NCI-H2171 treated with DMSO at 0.1 percent for 48 hours (cell line): ENCODE measurements around the gene CREBBP.
A peak's percentile ranks its signal among the peaks of the same experiment; 100 is the strongest.

Source experiments
- DNase-seq: peaks from one replicate; lab custom pipeline; 2025; lab: John Stamatoyannopoulos, UW

The CREBBP gene

DNA sequence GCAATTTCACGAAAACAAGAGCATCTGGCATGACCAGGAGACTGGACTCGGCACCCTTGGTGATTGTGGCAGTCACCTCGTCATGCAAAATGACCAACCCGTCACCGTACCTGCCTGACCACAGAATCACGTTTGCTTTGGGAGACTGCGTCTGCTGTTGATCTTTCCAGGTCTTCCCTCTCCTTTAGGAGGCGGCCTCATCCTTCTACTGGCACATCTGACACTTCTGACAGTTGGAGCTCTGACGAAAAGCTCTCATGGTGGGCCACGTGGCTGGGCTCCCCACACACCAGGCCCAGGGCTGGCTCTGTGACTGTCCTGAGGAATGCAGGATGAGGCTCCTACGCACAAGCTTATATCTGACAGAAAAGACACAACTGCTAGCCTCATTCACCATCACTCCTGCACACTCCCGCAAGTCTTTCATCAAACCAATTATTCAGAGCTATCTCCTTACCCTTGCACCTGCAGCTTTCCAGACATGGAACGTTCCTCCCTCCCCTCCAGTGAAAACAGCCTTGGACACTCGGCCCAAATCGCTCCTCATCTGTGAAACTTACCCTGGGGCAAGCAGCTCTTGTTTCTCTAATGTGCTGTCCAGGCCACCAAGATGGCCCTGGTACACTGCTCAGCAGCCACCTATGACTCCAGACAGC is 166.8 kb downstream of the CREBBP start:
- DNase-seq, result no peak

DNA sequence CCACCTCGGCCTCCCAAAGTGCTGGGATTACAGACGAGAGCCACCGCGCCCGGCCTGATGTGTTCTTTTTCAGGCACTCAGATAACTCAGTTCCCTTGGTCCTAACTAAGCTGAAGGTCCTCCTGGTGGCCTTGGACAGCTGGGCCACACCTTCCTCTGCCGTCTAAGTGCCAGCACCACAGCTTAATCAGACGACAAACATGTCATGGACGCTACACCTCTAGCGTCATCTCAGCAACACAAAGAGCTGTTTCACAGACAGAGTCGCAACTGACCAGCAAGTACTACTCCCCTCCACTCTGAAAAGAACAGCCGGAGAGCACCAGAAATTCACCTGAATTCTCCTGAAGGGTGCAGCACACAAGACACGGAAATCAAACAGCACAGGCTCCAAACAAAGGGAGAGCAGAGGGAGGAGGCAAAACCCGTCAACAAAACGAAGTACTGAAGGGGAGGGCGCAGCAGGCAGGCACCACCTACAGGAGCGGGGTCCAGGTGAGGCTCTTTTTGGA is 167.6 kb downstream of the CREBBP start:
- no peak for DNase-seq

DNA sequence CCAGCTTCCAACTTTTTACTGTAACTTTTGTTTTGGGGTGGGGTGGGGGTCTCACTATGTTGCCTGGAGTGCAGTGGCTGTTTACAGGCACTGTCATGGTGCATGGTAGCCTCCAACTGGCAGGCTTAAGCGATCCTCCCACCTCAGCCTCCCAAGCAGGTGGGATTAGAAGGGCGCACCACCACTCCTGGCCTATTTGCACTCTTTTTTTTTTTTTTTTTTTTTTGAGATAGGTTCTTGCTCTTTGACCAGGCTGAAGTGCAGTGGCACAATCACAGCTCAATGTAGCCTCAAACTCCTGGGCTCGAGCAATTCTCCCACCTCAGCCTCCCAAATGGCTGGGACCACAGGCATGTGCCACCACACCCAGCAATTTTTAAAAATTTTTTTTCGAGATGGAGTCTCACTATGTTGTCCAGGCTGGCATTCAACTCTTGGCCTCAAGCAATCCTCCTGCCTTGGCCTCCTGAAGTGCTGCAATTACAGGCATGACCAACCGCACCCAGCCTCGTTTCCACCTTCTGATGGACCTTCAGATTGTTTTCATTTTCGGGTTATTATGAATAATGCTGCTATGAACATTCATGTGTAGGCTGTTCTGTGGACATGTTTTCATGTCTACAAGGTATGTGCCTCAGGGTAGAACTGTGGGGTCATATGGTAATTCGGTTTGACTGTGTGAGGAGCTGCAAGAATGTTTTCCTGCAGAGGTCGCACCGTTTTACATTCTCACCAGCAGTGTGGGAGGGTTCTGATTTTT is 174.1 kb downstream of the CREBBP start:
- no peak for DNase-seq

DNA sequence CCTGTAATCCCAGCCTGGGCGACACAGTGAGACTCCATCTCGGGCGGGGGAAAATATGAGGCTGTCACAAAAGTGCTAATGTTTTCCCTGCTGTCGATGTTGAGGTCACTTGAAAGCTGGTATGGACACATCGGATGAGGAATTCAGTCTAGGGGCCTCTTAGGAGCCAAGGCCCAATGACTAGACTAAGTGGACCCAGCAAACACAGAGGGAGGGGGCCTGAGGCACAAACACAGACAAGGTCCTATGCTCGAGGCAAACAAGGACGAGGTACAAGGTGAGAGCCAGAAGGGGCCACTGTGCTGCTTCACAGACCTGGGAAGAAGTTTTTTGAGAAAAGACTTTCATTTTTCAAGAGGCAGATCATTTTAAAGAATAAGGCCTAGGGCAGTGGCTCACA is 178.4 kb downstream of the CREBBP start:
- DNase-seq, result no peak

DNA sequence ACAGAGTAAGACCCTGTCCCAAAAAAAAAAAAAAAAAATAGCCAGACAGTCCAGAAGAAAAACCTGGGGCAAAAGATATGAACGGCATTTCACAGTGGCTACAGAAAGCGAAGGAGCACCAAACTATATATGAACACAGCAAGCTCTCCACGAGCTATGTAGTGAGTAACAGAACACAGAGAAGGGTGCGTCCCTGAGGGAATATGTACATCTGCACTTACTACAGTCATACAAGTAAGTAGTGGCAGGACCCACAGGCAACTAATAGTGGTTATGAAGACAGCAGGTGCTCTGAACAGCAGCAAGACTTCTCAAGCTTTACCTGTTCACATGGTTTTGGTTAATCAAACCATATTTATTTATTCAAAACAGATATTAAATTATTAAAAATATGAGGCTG is 179.0 kb downstream of the CREBBP start:
- DNase-seq, result no peak

DNA sequence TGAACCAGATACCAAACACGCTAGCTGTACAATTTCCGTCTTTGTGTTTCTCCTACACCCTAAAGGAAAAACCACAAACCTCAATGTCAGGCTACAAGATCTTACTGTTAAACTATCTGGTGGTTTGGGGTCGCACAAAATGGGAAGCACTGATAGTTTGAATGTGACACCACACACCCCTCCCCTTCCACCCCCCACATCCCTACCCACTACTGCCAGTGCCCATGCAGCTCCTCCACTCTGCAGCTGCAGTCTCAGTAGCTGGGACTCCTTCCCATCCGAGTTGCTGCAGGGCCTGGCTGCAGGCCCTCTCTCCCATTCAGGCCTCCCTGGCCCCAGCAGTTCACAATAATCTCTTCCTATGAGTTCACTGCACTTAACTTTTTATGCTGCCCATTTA is 181.6 kb downstream of the CREBBP start:
- DNase-seq, result no peak

DNA sequence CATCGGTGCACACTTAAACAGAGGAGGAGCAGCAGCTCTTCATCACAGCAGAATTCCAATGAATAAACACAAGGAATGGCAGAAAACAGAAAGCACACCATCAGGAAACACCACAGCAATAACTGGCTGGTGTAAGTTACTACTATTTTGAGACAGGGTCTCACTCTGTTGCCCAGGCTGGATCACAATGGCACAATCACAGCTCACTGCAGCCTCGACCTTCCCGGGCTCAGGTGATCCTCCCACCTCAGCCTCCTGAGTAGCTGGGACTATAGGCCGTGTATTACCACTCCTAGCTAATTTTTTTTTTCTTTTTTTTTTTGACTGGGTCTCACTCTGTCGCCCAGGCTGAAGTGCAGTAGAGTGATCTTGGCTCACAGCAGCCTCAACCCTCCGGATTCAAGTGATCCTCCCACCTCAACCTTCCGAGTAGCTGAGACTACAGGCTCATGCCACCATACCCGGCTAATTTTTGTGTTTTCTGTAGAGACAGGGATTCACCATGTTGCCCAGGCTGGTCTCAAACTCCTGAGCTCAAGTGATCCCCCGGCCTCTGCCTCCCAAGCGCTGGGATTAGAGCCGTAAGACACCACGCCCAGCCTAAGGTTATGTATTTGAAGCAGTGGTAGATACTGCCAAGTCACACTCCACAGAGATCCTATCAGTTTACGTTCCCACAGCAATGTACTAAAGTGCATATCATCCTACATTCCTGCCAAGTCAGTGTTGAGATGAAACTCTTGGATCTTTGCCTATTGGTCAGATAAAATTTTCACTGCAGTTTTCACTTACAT is 183.9 kb downstream of the CREBBP start:
- no peak for DNase-seq

DNA sequence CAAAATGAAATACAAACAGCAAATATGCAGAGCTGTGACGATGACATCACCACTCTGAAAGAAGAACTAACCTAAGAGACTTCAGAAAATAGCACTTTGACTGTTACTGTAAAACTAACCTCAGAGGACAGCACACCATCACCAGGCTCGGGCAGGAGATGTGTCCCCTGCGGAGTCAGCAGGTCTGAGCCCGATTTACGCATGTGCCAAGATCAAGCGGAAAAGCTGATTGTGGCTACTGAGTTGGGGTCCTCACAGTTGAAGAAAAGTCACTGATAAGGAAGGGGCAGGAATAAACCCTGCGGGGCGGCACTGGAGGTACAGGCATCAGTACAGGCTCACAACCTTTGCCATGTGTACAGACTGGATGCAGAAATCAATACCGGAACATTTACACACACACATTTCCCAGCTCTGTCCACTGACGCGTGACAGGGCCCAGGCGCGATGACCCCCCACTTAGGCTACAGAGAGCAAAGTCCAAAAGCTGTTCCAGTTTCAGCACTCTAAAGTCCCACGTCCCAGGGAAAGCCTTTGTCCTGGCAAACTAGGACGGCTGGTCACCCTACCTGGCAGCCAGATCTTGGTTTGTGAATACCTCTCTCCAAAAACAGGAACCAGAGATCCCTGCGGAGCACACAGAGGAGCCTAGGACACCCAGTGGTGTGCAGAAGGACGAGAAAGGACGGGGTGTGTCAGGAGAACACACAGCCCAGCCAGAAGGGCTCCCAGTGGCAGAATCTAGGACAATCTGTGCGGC is 184.7 kb downstream of the CREBBP start:
- DNase-seq, result no peak

DNA sequence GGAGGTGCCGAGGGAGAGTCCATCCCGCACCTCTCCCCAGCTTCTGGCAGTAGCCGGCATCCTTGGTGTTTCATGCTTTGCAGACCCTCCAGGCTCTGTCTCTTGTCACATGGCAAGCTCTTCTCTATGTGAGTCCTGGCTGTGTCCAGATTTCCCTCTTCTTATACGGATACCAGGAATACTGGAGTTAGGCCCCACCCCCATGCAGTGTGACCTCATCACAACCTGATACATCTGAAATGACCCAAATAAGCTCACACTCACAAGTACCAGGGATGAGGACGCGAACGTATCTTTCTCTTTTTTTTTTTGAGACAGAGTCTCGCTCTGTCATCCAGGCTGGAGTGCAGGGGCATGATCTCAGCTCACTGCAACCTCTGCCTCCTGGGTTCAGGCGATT is 186.5 kb downstream of the CREBBP start:
- no peak for DNase-seq

DNA sequence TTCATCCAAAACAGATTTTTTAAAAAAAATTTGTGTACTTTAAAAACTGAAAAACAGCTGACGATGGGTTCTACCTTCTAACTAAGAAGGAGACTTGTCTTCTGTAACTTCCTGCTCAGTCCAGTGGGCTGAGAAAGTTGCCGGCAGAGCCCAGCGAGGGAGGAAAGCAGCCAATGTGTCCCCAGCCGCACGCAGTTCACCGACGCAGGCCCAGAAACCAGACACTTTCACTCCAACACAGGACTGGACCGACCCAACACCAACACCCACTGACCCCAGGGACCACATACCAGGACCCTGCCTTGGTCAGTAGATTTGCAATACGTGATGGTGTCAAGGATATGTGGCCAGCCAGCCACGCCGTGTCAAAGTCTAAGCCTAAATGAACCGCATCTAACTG is 188.8 kb downstream of the CREBBP start:
- no peak for DNase-seq

DNA sequence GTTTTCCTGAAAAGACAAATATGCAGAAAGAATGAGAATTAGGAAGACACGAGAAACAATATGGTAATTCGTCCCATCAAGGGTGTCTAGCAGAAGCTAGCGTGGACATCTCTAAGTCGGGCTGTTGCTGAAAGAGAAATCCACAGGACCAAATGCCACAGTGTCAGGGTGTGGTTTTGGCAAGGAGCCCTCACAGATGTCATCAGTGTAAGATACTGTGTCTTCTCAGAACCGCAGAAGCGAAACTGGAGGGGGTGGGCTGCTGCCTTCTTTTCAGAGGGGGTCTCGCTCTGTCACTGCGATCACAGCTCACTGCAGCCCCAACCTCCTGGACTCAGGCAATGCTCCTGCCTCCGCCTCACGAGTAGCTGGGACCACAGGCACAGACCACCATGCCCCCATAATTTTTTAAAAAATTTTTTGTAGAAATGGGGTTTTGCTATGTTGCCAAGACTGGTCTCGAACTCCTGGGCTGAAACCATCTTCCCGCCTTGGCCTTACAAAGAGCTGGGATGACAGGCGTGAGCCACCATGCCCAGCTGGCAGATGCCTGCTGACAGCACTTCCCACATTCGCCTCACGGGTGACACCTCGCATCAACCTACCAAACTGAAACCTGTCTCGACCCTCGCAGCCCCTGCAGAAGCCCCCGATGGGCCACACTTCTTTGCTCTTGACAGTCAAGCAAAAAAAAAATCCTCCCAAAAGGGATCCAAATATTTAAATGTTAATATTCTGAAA is 189.4 kb downstream of the CREBBP start:
- DNase-seq, result no peak

DNA sequence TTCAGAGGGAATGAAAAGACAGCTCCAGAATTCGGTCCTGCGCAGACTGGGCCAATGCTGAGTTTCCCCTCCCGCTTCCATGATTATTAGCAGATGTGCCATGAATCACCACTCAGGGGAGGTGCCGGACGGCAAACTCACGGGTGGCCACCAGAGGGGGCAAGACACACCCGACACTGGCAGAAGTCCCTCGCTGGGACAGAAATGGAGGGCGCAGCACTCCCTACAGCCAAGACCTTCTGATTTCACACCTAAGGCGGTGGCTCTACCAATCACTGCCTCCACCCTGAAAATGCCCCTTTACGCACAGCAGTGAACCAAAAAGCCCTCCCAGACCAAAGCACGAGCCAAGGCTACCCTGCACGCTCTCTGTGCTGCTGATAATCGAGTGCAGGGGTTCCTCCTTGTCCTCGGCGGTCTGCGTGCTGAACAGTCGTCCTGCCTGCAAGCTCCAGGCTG is 190.0 kb downstream of the CREBBP start:
- DNase-seq, result peak; percentile 67

DNA sequence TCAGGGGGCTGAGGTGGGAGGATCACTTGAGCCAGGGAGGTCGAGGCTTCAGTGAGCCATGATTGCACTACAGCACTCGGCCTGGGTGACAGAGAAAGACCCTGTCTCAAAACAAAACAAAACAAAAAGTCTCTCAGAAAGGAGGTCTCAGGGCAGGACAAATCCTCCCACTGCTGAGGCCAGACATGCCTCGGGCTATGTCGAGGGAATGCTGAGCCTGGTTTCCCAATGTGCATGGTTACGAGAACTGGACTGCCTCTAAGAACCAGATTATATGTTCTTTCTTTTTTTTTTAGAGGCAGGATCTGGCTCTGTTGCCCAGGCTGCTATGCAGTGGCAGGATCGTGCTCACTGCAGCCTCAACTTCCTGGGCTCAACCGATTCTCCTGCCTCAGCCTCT is 190.8 kb downstream of the CREBBP start:
- DNase-seq, result no peak

DNA sequence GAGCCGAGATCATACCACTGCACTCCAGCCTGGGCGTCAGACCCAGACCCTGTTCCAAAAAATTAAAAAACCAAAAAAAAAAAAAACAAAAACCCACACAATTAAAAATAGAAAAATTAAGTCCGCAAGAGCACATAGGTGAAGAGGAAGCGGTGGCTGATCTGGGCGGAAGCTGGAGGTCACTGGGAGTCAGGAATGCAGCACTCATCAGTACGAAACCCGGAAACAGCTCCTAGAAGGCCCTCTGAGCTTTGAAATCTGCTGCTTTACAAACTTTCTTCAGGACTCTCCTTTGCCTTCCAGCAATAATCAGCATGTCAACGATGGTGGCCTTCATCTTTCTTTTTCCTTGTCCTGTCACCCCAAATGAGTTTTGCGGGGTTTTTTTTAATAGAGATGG is 192.7 kb downstream of the CREBBP start:
- no peak for DNase-seq

DNA sequence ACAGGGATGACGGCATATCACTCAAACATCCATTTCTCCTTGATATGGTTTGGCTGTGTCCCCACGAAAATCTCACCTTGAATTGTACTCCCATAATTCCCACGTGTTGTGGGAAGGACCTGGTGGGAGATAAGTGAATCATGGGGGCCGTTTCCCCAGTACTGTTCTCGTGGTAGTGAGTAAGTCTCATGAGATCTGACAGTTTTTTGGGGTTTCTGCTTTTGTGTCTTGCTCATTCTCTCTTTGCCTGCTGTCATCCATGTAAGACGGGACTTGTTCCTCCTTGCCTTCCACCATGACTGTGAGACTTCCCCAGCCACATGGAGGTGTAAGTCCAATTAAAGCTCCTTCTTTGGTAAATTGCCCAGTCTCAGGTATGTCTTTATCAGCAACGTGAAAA is 193.5 kb downstream of the CREBBP start:
- no peak for DNase-seq

DNA sequence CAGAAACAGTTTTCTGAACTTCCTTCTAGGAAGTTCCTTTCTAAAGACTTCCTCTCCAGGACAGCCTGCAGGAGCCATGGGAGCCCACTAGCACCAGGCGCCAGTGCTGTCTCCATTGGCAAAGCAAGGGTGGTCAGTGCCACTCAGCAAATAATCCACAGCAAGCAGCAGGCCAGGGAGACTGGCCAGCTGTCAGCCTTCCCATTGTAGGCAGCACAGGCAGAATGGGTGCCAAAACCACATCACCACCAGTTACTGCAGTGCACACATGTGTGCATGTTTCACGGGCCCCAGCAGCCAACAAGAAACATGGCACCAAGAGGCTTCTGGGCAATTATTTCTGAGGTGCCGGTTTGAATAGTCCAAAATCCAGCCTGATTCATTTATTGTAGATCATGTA is 199.3 kb downstream of the CREBBP start:
- no peak for DNase-seq

DNA sequence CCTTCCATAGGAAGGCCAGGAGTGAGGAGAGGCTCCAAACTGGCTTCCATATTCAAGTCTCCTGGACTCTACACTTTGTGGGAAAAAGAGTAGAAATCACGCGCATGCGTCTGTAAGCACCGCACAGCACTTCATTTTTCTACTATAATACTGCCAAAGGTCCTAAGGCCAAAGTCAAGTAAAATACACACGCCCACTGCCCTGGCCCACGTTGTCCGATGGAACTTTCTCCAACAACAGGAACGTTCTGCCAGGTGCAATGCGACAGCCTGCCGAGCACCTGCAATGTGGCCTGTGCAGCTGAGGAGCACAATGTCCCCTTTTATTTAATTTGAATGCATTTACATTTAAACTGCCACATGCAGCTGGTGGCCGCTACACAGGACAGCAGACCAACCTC is 202.5 kb downstream of the CREBBP start:
- DNase-seq, result no peak

DNA sequence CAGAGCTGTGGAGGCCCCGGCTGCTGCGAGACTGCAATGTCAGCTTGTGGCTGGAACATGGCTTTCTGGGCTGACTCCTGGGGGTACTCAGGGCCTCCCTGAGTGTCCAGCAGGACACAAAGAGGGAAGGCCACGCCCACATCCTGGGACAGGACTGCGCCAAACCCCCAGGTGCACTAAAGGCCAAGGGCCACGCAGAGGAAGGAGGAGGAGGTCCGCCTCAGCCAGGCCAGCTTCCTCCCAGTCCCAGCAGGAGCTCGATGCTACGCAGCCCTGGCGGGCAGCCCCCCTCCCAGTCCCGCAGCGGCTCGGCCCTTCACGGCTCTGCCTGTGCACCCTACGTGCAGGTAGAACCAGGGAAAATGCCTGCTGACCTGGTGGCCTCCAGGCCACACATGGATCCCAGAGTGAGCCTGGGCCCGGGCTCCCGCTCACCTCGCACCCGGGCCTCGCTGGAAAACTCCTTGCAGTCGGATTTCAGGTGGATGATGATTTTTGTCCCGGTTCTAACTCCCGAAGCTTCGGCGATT is 204.8 kb downstream of the CREBBP start:
- DNase-seq, result no peak
